ENCODE measurements around the gene USP31. TPM values are rescaled to one million over a fixed set of nuclear protein-coding genes. Genes with fewer than 3 reads are reported as not detected.
A peak's percentile ranks its signal among the peaks of the same experiment; 100 is the strongest.

USP31 gene
- total RNA-seq, 1 donor from 2014 or later, result 32.2 TPM

DNA sequence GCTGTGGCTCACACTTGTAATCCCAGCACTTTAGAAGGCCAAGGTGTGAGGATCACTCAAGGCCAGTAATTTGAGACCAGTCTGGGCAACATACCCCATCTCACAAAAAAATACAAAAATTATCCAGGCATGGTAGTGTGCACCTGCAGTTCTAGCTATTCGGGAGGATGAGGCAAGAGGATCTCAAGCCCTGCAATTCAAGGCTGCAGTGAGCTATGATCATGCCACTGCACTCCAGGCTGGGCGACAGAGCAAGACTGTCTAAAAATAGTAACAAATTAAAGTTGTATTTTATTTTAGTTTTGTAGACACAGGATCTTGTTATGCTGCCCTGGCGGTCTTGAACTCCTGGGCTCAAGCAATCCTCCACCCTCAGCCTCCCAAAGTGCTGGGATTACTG lies 18.2 kb downstream of the USP31 start:
- intact Hi-C loops (cut with DNase I), result no loop called here
- H3K27ac ChIP-seq, result peak overlapping the region; percentile 78

DNA sequence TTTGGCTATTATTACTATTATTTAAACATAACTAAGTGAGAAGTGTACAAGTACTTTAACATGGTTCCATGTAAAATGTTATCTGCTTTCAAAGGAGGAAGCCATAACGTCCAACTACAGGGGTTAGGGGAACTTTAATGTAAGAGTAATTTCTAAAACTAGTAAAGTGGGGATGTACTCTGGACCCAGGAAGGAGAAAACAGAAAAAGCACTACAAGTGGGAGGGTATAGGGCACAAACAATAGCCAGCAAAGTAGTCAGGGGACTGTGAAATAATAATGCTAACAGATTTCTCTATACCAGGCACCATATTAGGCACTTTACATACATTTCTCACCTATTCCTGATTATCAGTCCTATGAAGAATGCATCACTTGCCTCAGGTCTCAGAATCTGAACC lies 19.6 kb downstream of the USP31 start:
- no peaks in the 10 kb centered on the region for H3K36me3 ChIP-seq
- no peak overlapping the region for H3K4me3 ChIP-seq
- peaks cover 77% of the 10 kb centered on the region for H3K4me1 ChIP-seq
- DNase-seq (ENCODE audit: extremely low spot score in 2 of 2), result no peak
- intact Hi-C loops (cut with DNase I), result no loop called here
- no peaks in the 10 kb centered on the region for H3K9me3 ChIP-seq
- H3K27me3 ChIP-seq, result no peaks in the 10 kb centered on the region
- no peak for TF ChIP-seq POLR2A (IDR thresholded peaks at IDR 0.05)
- TF ChIP-seq, protein P1, sequence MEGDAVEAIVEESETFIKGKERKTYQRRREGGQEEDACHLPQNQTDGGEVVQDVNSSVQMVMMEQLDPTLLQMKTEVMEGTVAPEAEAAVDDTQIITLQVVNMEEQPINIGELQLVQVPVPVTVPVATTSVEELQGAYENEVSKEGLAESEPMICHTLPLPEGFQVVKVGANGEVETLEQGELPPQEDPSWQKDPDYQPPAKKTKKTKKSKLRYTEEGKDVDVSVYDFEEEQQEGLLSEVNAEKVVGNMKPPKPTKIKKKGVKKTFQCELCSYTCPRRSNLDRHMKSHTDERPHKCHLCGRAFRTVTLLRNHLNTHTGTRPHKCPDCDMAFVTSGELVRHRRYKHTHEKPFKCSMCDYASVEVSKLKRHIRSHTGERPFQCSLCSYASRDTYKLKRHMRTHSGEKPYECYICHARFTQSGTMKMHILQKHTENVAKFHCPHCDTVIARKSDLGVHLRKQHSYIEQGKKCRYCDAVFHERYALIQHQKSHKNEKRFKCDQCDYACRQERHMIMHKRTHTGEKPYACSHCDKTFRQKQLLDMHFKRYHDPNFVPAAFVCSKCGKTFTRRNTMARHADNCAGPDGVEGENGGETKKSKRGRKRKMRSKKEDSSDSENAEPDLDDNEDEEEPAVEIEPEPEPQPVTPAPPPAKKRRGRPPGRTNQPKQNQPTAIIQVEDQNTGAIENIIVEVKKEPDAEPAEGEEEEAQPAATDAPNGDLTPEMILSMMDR (IDR thresholded peaks at IDR 0.05), result no peak
- TF ChIP-seq POLR2AphosphoS5 (IDR thresholded peaks at IDR 0.05; ENCODE audit: insufficient read depth in 1 of 2, low read depth in 1 of 2), result no peak
- H3K27ac ChIP-seq, result no peak overlapping the region

More for the DNA sequence above, 18.2 kb downstream of the USP31 start:
- no peaks in the 10 kb centered on the region for H3K27me3 ChIP-seq
- H3K4me3 ChIP-seq, result no peak overlapping the region
- peaks cover 63% of the 10 kb centered on the region for H3K4me1 ChIP-seq
- H3K36me3 ChIP-seq, result no peaks in the 10 kb centered on the region
- DNase-seq (ENCODE audit: extremely low spot score in 2 of 2), result no peak
- H3K9me3 ChIP-seq, result no peaks in the 10 kb centered on the region
- TF ChIP-seq POLR2AphosphoS5 (IDR thresholded peaks at IDR 0.05; ENCODE audit: insufficient read depth in 1 of 2, low read depth in 1 of 2) (no peak), POLR2A (IDR thresholded peaks at IDR 0.05) (no peak)
- TF ChIP-seq, protein P1 (IDR thresholded peaks at IDR 0.05), result no peak

- peaks cover 78% of the 10 kb centered on the region for H3K4me1 ChIP-seq
- no peaks in the 10 kb centered on the region for H3K36me3 ChIP-seq
- no peak for DNase-seq (ENCODE audit: extremely low spot score in 2 of 2)
- no peaks in the 10 kb centered on the region for H3K27me3 ChIP-seq
- TF ChIP-seq POLR2A (IDR thresholded peaks at IDR 0.05) (no peak), POLR2AphosphoS5 (IDR thresholded peaks at IDR 0.05; ENCODE audit: insufficient read depth in 1 of 2, low read depth in 1 of 2) (no peak)
- TF ChIP-seq, protein P1 (IDR thresholded peaks at IDR 0.05), result no peak
- H3K27ac ChIP-seq, result no peak overlapping the region
- no peak overlapping the region for H3K4me3 ChIP-seq
- intact Hi-C loops (cut with DNase I), result no loop called here
- H3K9me3 ChIP-seq, result no peaks in the 10 kb centered on the region
Observed at GRCh38 chr16:23128056-23128455, 21.2 kb downstream of the USP31 start.

DNA sequence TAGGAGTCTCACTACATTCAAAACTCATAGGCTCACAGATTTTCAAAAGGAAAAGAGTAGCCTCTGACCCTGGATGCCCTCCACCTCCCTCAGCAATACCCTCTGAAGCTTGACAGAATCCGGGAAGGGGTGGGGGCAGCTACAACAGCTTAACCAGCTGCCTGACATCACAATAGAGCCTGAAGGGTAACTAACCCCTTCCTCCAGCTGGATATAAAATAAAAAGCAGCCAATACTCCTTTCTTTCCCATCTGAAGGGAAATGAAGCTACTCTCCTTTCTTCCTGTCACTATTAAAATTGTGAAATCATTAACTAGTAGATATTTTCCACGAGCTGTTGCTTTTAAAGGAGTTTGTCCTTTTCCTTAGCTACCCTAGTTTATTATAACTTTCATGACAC lies 24.0 kb downstream of the USP31 start:
- no peaks in the 10 kb centered on the region for H3K27me3 ChIP-seq
- peak overlapping the region; percentile 59 for H3K27ac ChIP-seq
- H3K36me3 ChIP-seq, result no peaks in the 10 kb centered on the region
- H3K4me3 ChIP-seq, result no peak overlapping the region
- intact Hi-C loops (cut with DNase I), result no loop called here
- no peak for DNase-seq (ENCODE audit: extremely low spot score in 2 of 2)
- peaks cover 79% of the 10 kb centered on the region for H3K4me1 ChIP-seq
- H3K9me3 ChIP-seq, result no peaks in the 10 kb centered on the region
- TF ChIP-seq POLR2A (IDR thresholded peaks at IDR 0.05) (no peak), POLR2AphosphoS5 (IDR thresholded peaks at IDR 0.05; ENCODE audit: insufficient read depth in 1 of 2, low read depth in 1 of 2) (no peak)
- TF ChIP-seq, protein P1 (IDR thresholded peaks at IDR 0.05), result no peak

DNA sequence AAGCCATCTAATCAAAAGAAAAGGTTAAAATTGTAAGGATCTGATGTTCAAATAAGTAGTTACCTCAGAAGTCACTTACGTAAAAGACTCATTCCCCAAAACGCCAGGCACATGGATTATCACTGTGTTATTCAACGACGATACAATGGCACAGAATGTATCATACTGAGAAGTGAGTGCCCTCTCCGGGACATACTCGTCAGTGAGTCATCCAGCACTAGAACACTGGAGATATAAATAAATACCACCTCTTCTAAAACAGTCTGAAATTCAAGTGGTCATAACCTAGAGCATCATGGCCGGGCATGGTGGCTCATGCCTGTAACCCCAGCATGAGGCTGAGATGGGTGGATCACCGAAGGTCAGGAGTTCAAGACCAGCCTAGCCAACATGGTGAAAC lies 24.9 kb downstream of the USP31 start:
- no peaks in the 10 kb centered on the region for H3K27me3 ChIP-seq
- H3K9me3 ChIP-seq, result no peaks in the 10 kb centered on the region
- DNase-seq (ENCODE audit: extremely low spot score in 2 of 2), result no peak
- TF ChIP-seq, protein P1 (IDR thresholded peaks at IDR 0.05), result no peak
- no peak for TF ChIP-seq POLR2A (IDR thresholded peaks at IDR 0.05)
- TF ChIP-seq POLR2AphosphoS5 (IDR thresholded peaks at IDR 0.05; ENCODE audit: insufficient read depth in 1 of 2, low read depth in 1 of 2), result peak in 1 of 2 donors; percentile 21
- peak overlapping the region; percentile 59 for H3K27ac ChIP-seq
- no peak overlapping the region for H3K4me3 ChIP-seq
- intact Hi-C loops (cut with DNase I), result no loop called here
- H3K4me1 ChIP-seq, result peaks cover 73% of the 10 kb centered on the region
- H3K36me3 ChIP-seq, result no peaks in the 10 kb centered on the region

Data from vagina (tissue), 2 donors.